Left lobe of liver (tissue), 2 donors: ENCODE results near the gene FAM118A. TPM values are rescaled to one million over a fixed set of nuclear protein-coding genes. Genes with fewer than 3 reads are reported as not detected.
"Not testable (repeated sequence)": the region's sequence is repeated elsewhere in the genome, so short reads cannot be mapped to it uniquely, and the experiment has no call there.

Source experiments
- ATAC-seq: fragments of 200-7000 bp; cut with Tn5 transposase; one replicate; pipeline ENCODE4 v1.9.1; 2020; ENCODE audit warnings: mild to moderate bottlenecking, moderate library complexity
- DNase-seq: peaks from one replicate; pipeline ENCODE4 v3.0.0-alpha.2; 2020; ENCODE audit warnings: low spot score
- total RNA-seq: library from RNA; stranded (reverse); gene quantifications from one replicate; pipeline ENCODE4 v1.2.1, GENCODE V29; 2021
- donor health status: DM: no; HTN: no; CAD: no; lungs with moderate emphysema.
- donor health status: DM: no; HTN: yes; CAD: no.

Gene FAM118A
- total RNA-seq, 1 donor from 2014 or later: 26.0 TPM

- ATAC-seq: peak; percentile 82
- DNase-seq: peak; percentile 93
Measured at GRCh38 chr22:45328822-45329529, 19.2 kb downstream of the FAM118A start.

- DNase-seq (peak; percentile 95), ATAC-seq (peak; percentile 80)
Measured at GRCh38 chr22:45329530-45329936, 19.8 kb downstream of the FAM118A start.

DNA sequence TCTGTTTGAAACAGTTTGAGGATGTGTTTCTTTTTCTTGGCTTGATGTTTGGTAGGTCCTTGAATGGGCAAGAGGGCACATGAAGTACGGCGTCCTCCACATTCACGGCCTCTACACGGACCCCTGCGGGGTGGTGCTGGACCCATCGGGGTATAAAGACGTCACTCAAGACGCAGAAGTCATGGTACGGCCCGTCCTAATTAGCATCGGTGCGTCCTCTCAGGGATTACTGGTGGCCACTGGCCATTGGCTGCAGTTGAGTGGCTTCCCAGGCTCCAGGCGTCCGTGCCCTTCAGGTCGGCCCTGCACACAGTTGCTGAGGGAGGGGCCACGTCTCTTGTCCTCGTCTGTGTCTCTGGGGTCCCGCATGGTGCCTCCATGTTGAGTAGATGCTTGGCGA lies 20.8 kb downstream of the FAM118A start:
- no peak for DNase-seq
- no peak for ATAC-seq

- ATAC-seq (no peak), DNase-seq (no peak)
Measured at GRCh38 chr22:45331486-45331885, 21.8 kb downstream of the FAM118A start.

GRCh38 chr22:45332001-45332400 lies 22.3 kb downstream of the FAM118A start:
- ATAC-seq: no peak
- DNase-seq: no peak

DNA sequence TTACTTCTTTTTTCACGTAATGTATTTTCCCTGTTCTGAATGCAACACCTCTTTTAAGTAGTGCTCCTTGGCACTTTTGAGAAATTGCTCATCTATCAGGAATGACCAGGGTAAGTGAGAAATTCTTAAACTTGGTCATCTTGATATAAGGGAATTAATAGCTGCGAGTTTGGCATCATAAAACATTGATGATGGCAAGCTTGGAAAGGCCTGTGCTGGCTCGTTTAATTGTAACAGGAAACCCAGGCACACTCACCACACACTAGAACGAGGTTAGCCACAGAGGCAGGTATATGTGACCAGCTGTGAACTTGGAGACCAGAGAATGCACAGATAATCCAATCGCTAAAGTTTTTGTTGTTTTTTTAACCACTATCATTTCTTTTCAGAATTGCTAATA lies 24.3 kb downstream of the FAM118A start:
- DNase-seq: no peak

DNA sequence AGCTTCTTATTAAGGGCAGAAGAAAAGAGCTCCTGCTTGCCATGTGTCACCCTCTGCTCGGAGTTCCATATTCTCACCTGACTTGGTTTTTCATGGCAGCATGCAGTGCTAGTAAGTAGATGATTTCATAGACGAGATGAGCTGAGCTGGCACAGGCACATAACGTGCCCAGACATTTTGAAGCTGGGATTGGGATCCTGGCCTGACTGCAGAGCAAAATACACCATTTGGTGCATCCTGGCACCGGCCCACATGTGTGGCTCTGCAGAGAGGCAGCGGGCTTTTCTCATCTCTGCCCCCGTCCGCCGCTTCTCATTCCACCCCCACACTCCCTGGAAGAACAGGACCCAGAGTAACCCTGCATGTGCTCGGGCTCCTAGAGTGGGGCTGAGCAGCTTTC lies 24.8 kb downstream of the FAM118A start:
- no peak for DNase-seq

More for the DNA sequence above, 24.3 kb downstream of the FAM118A start:
- ATAC-seq: no peak

DNA sequence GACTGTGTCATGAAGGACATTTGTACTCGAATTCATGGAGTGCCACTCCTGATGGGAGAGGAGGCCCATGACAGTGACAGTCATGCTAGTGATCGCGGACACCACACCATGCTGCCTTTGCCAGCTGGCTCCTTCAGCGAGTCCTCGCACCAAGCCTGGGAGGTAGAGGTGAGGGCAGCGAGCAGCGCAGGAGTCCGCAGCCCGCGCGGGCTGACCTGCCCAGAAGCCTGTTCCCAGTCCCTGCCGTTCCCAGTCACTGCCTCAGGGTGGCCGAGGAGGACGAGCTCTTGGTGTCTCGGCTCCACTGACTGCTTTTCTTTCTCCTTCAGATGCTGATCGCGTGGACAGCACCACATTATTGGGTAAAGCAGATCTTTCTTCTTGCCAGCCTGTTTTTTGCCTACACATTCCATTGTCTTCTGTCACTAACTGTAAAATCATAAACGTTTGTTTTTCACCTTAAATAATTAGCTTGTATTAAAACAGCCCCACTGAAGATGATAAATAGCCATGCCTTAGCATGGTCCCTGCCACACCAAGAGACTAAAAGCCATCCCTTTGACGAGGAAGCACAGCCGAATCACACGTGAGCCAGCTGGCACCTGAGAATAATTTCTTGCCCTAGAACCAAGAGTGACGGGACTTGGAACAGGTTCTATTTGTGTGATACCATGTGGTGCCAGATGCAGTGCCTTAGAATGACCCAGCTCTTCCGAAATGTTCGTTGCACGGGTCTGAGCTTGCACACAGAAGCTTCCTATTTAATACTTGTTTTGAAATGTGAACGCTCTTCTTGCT lies 25.5 kb downstream of the FAM118A start:
- ATAC-seq (peak; percentile 90), DNase-seq (peak; percentile 97)

More for the DNA sequence above, 24.8 kb downstream of the FAM118A start:
- ATAC-seq: peak; percentile 35

DNA sequence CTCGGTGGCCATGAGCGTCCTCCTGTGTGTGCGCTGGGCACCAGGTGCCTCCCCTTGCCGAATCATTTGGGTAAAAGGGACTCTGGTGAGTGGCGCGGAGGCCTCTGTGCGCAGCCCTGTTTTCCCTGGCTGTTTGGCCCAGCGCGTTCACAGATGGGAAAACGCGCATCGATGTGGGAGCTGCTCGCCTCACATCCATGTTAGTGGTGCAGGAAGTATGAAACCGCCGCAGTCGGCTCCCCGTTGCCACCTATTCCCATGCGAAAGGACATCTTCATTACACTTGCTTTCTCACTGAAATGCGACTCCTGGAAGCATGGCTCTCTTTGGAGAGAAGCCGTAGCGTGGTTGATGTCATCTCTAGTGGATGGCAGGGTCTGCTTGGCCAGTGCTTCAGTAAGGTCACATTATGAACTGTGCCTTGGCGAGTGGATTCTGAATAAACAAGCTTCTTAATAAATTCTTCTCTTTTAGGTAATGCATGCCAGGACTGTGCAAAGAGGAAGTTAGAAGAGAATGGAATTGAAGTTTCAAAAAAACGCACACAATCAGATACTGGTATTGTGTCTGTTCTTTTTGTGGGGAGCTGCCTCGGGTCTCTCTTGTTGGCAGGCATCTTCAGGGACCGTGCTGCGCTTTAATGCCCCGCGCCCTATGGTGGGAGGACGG lies 26.3 kb downstream of the FAM118A start:
- ATAC-seq (no peak), DNase-seq (no peak)

DNA sequence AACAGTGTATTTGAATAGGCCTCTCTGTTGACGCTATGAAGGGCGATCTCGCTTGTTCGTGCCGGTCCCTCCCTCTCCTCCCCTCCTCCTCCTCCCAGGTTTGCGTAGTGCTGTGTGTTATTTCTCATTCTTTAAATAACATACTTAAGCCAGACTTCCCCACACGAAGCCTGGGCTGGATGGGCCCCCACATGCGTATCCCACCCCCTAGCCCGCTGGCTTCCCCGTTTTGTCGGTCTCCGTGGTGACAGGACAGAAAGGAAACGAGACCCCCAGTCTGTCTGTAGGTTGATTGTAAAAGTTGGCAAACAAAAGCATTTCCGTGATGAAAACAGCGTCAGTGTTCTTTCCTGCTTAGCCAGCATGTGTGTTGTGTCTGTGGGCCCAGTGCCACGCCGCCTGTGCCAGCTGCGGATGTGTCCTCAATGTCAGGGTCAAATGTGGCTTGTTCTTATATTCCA lies 27.3 kb downstream of the FAM118A start:
- DNase-seq: peak; percentile 89
- ATAC-seq: peak; percentile 63

DNA sequence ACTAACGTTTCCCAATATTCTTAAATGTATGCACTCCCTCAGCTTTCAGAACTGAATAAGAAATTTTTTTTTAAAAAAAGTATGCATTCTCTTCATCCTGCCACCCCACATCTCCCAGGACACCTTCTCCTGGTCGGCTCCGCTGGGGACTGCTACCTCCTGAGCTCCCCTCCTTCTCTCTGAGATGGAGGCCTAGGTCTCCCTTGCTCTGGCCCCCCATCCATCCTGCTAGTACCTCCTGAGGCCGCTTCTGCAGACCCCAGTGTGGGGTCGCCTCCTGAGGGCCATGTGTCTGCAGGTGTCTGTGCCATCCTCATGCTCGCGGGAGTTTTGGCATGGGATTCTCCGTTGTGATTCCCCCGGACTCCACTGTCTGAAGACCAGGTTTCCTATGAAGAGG lies 27.8 kb downstream of the FAM118A start:
- ATAC-seq: no peak
- no peak for DNase-seq

DNA sequence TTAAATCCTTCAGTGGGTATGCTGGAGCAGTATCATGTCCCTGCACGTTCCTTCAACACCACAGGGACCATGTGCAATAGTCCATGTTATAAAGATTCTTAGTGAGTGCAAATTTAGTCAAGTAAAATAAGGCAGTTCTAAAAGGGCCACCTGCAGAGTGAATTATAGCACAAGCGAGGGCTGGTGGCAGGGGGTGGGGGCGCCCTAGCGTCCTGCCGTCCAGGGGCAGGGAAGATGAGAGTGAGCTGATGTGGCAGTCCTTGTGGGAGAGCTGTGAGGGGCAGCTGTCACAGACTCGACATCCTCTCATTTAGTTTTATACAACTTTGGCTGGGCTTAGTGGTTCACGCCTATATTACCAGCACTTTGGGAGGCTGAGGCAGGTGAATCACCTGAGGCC lies 29.1 kb downstream of the FAM118A start:
- no peak for DNase-seq
- no peak for ATAC-seq

DNA sequence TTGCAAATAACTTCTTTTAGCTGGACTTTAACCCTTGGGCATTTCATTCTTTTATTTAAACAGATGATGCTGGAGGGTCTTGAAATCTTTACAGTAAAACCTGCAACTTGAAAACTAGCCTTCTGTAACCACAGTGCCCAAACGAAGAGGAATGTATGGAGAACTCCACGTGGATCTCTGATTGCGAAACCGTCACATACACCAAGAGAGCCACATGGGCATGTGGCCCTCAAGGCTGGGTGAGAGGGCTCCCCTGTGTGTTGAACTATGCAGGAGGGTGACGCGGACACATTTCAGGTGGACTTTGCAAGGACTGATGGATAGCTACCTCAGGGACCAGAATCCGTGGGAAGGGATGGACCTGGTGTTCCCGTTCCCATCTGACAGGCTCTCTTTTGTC lies 30.6 kb downstream of the FAM118A start:
- no peak for ATAC-seq
- DNase-seq: no peak

DNA sequence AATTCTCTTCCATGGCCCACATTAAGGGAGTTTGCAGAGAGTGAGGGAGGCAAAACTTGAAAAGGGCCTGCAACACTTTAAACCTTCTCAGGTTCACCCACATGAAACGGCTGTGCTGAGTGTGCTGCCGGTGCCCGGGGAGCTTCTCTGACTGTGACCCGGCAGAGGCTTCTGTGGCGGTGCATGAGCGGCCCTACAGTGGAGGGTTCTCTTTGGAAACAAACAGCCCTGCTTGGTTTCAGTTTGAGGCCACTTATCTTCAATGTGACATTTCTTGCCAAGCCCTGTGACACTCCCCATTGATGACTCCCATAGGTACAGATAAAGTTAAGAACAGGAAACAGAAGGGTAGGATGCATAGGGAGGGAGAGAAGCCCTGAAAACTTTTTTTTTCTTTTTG lies 31.8 kb downstream of the FAM118A start:
- ATAC-seq (no peak), DNase-seq (no peak)

- peak; percentile 26 for ATAC-seq
- no peak for DNase-seq
Measured at GRCh38 chr22:45343143-45343542, 33.4 kb downstream of the FAM118A start.

DNA sequence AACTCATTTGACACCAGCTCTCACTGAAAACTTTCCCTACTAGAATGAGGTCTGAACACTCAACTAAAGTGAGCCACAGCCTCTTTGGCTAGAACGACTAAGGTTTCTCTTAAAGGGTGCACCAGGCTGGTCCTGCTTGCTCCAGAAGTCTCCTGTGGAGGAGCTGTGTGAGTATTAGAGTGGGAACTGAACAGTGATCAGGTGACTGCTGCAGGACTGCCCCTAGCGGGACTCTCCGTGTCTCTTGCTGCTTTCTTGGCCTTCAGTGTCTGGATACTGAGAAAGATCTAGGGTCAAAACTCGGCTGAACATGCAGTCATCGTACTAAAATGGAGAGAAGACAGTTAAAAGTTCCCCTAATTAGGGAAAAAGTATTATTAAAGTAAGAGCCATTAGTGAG lies 34.6 kb downstream of the FAM118A start:
- no peak for DNase-seq

GRCh38 chr22:45349916-45350315 lies 40.2 kb downstream of the FAM118A start:
- ATAC-seq (no peak), DNase-seq (no peak)

More for the DNA sequence above, 34.6 kb downstream of the FAM118A start:
- peak; percentile 20 for ATAC-seq

- no peak for ATAC-seq
- no peak for DNase-seq
Measured at GRCh38 chr22:45351956-45352355, 42.2 kb downstream of the FAM118A start.

DNA sequence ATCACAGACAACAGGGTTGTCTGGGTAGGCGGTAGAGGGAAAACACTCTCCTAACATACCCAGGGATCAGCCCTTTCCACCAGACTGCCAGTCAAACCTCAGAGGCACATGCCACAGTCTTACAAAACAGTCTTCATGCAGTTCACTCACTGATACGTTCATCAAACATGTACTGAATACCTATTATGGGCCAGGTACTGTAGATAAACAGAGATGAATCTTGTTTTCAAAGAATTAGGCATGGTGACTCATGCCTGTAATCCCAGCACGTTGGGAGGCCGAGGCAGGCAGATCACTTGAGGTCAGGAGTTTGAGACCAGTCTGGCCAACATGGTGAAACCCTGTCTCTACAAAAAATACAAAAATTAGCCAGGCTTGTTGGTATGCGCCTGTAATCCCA lies 43.0 kb downstream of the FAM118A start:
- ATAC-seq, DNase-seq: not testable (repeated sequence)

- no peak for DNase-seq
- ATAC-seq: no peak
Measured at GRCh38 chr22:45353786-45354185, 44.1 kb downstream of the FAM118A start.

DNA sequence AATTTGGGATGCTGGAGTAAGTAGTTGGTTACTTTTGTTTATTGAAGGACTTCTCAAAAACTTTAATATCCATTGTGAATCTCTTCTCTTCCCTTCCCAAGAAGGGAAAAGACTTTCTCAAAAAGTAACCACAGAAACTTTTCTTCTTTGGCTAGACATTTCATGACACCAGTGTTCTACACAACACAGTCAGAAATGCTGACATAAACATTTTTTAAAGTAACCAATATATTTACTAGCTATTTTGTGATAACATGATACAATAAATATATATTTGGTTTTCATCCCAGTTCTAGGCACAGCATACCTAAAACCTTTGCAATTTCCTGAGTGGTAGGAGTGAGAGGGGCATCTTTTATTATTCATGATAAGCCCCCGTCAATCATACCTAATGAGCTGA lies 47.8 kb downstream of the FAM118A start:
- DNase-seq: no peak
- ATAC-seq: no peak

DNA sequence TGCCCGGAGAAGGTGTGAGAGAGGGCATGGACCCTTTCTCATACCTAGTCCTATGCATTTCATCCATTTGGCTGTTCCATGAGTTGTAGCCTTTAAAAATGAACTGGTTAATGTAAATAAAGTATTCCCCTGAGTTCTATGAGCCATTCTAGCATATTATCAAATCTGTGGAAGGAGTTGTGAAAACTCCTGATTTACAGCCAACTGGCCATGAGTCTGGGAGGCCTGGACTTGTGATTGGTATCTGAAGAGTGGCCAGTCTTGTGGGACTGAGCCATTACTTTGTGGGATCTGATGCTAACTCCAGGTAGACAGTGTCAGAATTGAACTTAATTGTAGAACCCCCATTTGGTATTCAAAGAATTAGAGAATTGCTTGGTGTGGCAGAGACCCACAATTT lies 48.4 kb downstream of the FAM118A start:
- ATAC-seq (no peak), DNase-seq (no peak)
